IMR-90 (cell line): ENCODE data around the gene PIPOX. TPM values are rescaled to one million over a fixed set of nuclear protein-coding genes. Genes with fewer than 3 reads are reported as not detected.

Experiments
- ATAC-seq: fragments of 200-7000 bp; cut with Tn5 transposase; 2 replicates; pipeline ENCODE4 v1.9.1; 2020; ENCODE audit warnings: low read depth, mild to moderate bottlenecking, moderate library complexity
- BruUV-seq: library from RNA; stranded (reverse); fragments of 400-500 nt; replicated peaks from 2 replicates; lab custom pipeline; 2021; lab: Mats Ljungman, UMichigan
- CTCF ChIA-PET: fragments of 300-600 bp; formaldehyde crosslinking; extraction: SDS; loops from one replicate; lab custom pipeline; 2021; ENCODE audit warnings: antibody characterized with exemption; lab: Yijun Ruan, JAX
- POLR2A ChIA-PET: fragments of 300-600 bp; sonication (Branson Sonifier 250); formaldehyde crosslinking; loops from one replicate; lab custom pipeline; 2022; ENCODE audit warnings: antibody characterized with exemption; ENCODE audit not compliant: unreplicated experiment; lab: Charles Lee
- DNase-seq: peaks from one replicate; pipeline ENCODE4 v3.0.0; 2013
- H2AFZ ChIP-seq: replicated peaks from 2 replicates; pipeline ENCODE3; 2013; ENCODE audit warnings: low read length, mild to moderate bottlenecking; ENCODE audit not compliant: poor library complexity
- H2AK5ac ChIP-seq: 2 replicates; pipeline ENCODE4 v1.6.1; 2013; ENCODE audit warnings: low read depth, low read length, inconsistent platforms
- H2AK9ac ChIP-seq: replicated peaks from 2 replicates; pipeline ENCODE3; 2013; ENCODE audit warnings: mild to moderate bottlenecking, low read depth, low read length, moderate library complexity; ENCODE audit not compliant: poor library complexity
- H2BK120ac ChIP-seq: 2 replicates; pipeline ENCODE4 v1.6.1; 2013; ENCODE audit warnings: low read depth, low read length, inconsistent platforms
- H2BK15ac ChIP-seq: 3 replicates; pipeline ENCODE4 v1.6.1; 2013; ENCODE audit warnings: low read depth, low read length, inconsistent platforms
- H2BK20ac ChIP-seq: 2 replicates; pipeline ENCODE4 v1.6.1; 2013; ENCODE audit warnings: low read depth, mild to moderate bottlenecking, inconsistent platforms, low read length, moderate library complexity
- H2BK5ac ChIP-seq: 2 replicates; pipeline ENCODE4 v1.6.1; 2013; ENCODE audit warnings: mild to moderate bottlenecking, low read depth, low read length, inconsistent platforms; ENCODE audit not compliant: poor library complexity, severe bottlenecking
- H3K14ac ChIP-seq: replicated peaks from 2 replicates; pipeline ENCODE4 v1.6.1; 2013; ENCODE audit warnings: low read depth, low read length, inconsistent platforms
- H3K18ac ChIP-seq: 2 replicates; pipeline ENCODE4 v1.6.1; 2013; ENCODE audit warnings: low read depth, low read length, control low read depth
- H3K23ac ChIP-seq: 2 replicates; pipeline ENCODE4 v1.6.1; 2013; ENCODE audit warnings: low read depth, low read length, inconsistent platforms
- H3K27ac ChIP-seq: 2 replicates; pipeline ENCODE4 v1.5.1; 2013; ENCODE audit warnings: mild to moderate bottlenecking, control low read depth, low read length; ENCODE audit not compliant: insufficient read depth
- H3K27me3 ChIP-seq: 2 replicates; pipeline ENCODE4 v1.6.1; 2013; ENCODE audit warnings: low read length; ENCODE audit not compliant: control insufficient read depth, insufficient read depth
- H3K36me3 ChIP-seq: 2 replicates; pipeline ENCODE4 v1.6.1; 2013; ENCODE audit warnings: low read length, mixed read lengths; ENCODE audit not compliant: control insufficient read depth, insufficient read depth
- H3K4ac ChIP-seq: 2 replicates; pipeline ENCODE4 v1.6.1; 2013; ENCODE audit warnings: low read depth, low read length, inconsistent platforms
- H3K4me1 ChIP-seq: 2 replicates; pipeline ENCODE4 v1.6.1; 2013; ENCODE audit warnings: low read length, mixed read lengths; ENCODE audit not compliant: control insufficient read depth, insufficient read depth
- H3K4me2 ChIP-seq: 2 replicates; pipeline ENCODE4 v1.6.1; 2013; ENCODE audit warnings: low read depth, mild to moderate bottlenecking, control low read depth, low read length, moderate library complexity
- H3K4me3 ChIP-seq: 2 replicates; pipeline ENCODE4 v1.5.1; 2013; ENCODE audit warnings: low read depth, mild to moderate bottlenecking, control low read depth, low read length, moderate library complexity; ENCODE audit not compliant: insufficient read depth
- H3K56ac ChIP-seq: 2 replicates; pipeline ENCODE4 v1.6.1; 2013; ENCODE audit warnings: low read length, inconsistent platforms; ENCODE audit not compliant: insufficient read depth; ENCODE audit errors: extremely low read depth
- H3K79me1 ChIP-seq, 2 experiments: 2 replicates each; pipeline ENCODE4 v1.6.1; 2013; ENCODE audit warnings: low read length in 2 of 2, inconsistent platforms in 1 of 2, low read depth in 1 of 2
- H3K9ac ChIP-seq: 2 replicates; pipeline ENCODE4 v1.6.1; 2013; ENCODE audit warnings: low read depth, low read length, control low read depth
- H3K9me1 ChIP-seq: 2 replicates; pipeline ENCODE4 v1.6.1; 2013; ENCODE audit warnings: low read length, inconsistent platforms; ENCODE audit not compliant: insufficient read depth
- H3K9me3 ChIP-seq: 2 replicates; pipeline ENCODE4 v1.6.1; 2013; ENCODE audit warnings: low read length; ENCODE audit not compliant: control insufficient read depth, insufficient read depth
- H4K20me1 ChIP-seq: 2 replicates; pipeline ENCODE4 v1.6.1; 2013; ENCODE audit warnings: low read length, inconsistent platforms; ENCODE audit not compliant: insufficient read depth
- H4K5ac ChIP-seq: 2 replicates; pipeline ENCODE4 v1.6.1; 2013; ENCODE audit warnings: mild to moderate bottlenecking, low read depth, low read length, control low read depth
- H4K8ac ChIP-seq, 2 experiments: 2 replicates each; pipeline ENCODE4 v1.6.1; 2013; ENCODE audit warnings: low read depth in 2 of 2, low read length in 2 of 2, control low read depth in 1 of 2, inconsistent platforms in 1 of 2
- H4K91ac ChIP-seq: 2 replicates; pipeline ENCODE4 v1.6.1; 2013; ENCODE audit warnings: low read depth, low read length, inconsistent platforms; ENCODE audit not compliant: insufficient read depth
- BHLHE40 ChIP-seq: fragments of 150-350 bp; IDR thresholded peaks from 2 replicates; pipeline ENCODE4 v1.6.1; 2016; ENCODE audit warnings: mild to moderate bottlenecking, low read depth, low read length
- RAD21 ChIP-seq: IDR thresholded peaks from 2 replicates; pipeline ENCODE4 v1.6.1; 2012; ENCODE audit warnings: low read length, improper control_type of control experiment
- WGBS, 2 experiments: methylation state at CpG; one replicate each; pipeline versions ENCODE4 v1.1.5 to v1.1.7; 2013; ENCODE audit warnings: missing lambda C conversion rate in 2 of 2; ENCODE audit not compliant: insufficient read length in 1 of 2; ENCODE audit errors: extremely low coverage in 2 of 2; 5-methylcytosine and 5-hydroxymethylcytosine counted together
- dilution Hi-C: fragments of 300-500 bp; cut with HindIII; formaldehyde crosslinking; loops from one replicate; pipeline ENCODE4 v1.14.3; 2018; ENCODE audit warnings: low sequenced_read_pairs; ENCODE audit not compliant: unreplicated experiment
- in situ Hi-C: fragments of 300-500 bp; cut with MboI; formaldehyde crosslinking; loops from 3 replicates; pipeline ENCODE4 v1.14.3; 2019; ENCODE audit warnings: low sequenced_read_pairs, inconsistent platforms, mixed read lengths
- intact Hi-C: fragments of 100-400 bp; cut with micrococcal nuclease; formaldehyde crosslinking; loops from 2 replicates; pipeline ENCODE4 v1.10.0; 2022
- polyA plus RNA-seq, 3 experiments: library from polyadenylated mRNA; depleted of rRNA; stranded (reverse); fragments of >200 nt; gene quantifications; 2 replicates each; pipeline ENCODE4 v1.2.3, GENCODE V29; 2012; ENCODE audit warnings: low replicate concordance in 1 of 3
- total RNA-seq: library from RNA; depleted of rRNA; stranded (reverse); fragments of >200 nt; gene quantifications from 2 replicates; pipeline ENCODE4 v1.2.3, GENCODE V29; 2012

Gene PIPOX
- total and polyA plus RNA-seq, 2 of the 4 experiments (the other 2 are of a cell fraction): 0.43 to 1.3 TPM

DNA sequence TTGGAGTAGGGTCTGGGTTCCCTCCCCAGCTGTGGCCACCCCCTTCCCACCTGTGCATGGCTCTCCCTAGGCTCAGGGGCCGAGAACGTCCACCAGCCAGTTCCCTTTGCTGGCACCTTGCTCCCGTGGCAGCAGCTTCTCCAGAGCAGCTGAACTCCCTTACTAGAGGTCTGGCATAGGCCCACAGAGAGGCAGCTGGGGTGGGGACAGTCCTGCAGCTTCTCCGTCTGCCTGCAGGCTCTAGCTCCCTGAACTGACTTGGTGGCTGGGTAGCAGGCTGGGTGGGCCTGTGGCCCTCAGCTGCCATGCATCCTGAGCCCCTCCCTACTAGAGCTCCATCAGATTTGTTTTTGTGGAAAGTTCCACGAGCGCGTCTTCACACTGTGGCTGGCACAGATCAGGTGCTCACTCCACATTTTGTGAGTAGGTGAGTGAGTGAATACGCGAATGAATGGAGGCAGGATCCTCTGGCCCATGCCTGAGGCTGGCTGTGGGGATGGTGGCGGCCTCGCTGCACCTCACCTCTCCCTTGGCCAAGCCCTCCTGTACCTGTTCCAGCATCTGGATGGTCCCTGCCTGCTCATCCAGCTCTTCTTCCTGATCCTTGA, 51.3 kb downstream of the PIPOX start:
- Histone ChIP-seq H4K8ac (no peak overlapping the region), H2BK15ac (no peak overlapping the region), H3K9me1 (no peaks in the 10 kb centered on the region), H2AFZ (no peak overlapping the region), H3K27ac (no peak overlapping the region), H3K18ac (no peak overlapping the region), H3K9me3 (no peaks in the 10 kb centered on the region), H3K36me3 (peaks cover 87% of the 10 kb centered on the region), H3K9ac (no peak overlapping the region), H2BK120ac (no peak overlapping the region), H3K27me3 (no peaks in the 10 kb centered on the region), H3K4me2 (no peak overlapping the region), H4K91ac (no peak overlapping the region), H3K4me3 (no peak overlapping the region), H2BK20ac (no peak overlapping the region), H3K79me1 (no peaks in the 10 kb centered on the region), H3K56ac (no peak overlapping the region), H2BK5ac (no peak overlapping the region), H2AK5ac (no peak overlapping the region), H4K20me1 (no peaks in the 10 kb centered on the region; the same call in 1 of the 2 replicates), H4K5ac (no peak overlapping the region), H3K23ac (no peak overlapping the region), H3K4ac (no peak overlapping the region), H2AK9ac (peak overlapping the region; percentile 55), H3K14ac (no peak overlapping the region), H3K4me1 (no peaks in the 10 kb centered on the region)
- in situ Hi-C loops (no loop called here), dilution Hi-C loops (no loop called here), intact Hi-C loops (no loop called here)
- ATAC-seq (no peak), DNase-seq (no peak)
- no TSS peak for BruUV-seq
- CTCF ChIA-PET: no interaction called here
- 93% methylated on average over 3 of the region's 11 CpGs; no CpG with 5 or more reads in 1 of the 2 experiments for WGBS, 2 experiments
- POLR2A ChIA-PET: no interaction called here
- no peak for TF ChIP-seq BHLHE40
- no peak for TF ChIP-seq RAD21
